ENCODE measurements around the gene FADD.
A peak's percentile ranks its signal among the peaks of the same experiment; 100 is the strongest.
"Not testable (repeated sequence)": the region's sequence is repeated elsewhere in the genome, so short reads cannot be mapped to it uniquely, and the experiment has no call there.

Gene FADD

DNA sequence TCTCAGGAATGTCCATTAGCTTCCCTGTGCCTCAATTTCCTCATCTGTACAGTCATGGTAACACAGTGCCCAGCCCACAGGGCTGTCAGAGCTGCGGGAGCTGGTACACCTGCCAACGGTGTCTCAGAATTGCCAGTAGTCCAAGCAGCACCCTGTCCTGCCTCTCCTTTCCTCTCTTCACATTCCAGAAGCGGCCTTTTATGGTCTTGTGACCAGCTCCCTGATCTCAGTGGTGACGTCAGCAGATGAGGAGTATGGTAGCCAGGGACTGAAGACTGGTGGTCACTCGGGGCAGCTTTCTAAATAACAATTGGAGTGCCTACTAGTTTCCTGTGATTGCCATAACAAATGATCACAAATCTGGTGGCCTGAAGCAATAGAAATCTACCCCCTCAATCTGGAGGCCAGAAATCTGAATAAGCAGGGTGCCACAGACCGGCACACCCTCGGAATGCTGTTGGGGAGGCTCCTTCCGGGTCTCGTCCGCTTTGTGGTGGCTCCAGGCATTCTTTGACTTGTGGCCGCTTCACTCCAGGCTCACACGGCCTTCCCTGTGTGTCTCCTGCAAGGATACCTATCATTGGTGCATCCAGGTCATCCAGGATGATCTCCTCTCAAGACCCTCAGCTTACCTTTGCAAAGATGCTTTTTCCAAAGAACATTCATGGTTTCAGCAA, 2.1 kb downstream of the FADD start:
- peak overlapping the region; percentile 99 for H3K4me3 ChIP-seq (ENCODE audit: low read depth, low read length)
- H3K27me3 ChIP-seq (ENCODE audit: insufficient read depth, low read length): no peaks in the 10 kb centered on the region
- H3K4me1 ChIP-seq (ENCODE audit: control insufficient read depth, insufficient read depth, low read length, unreplicated experiment): peaks cover 21% of the 10 kb centered on the region
- H3K79me2 ChIP-seq (ENCODE audit: control insufficient read depth, insufficient read depth, low read length, unreplicated experiment): peaks cover 52% of the 10 kb centered on the region
- peak overlapping the region; percentile 96 for H3K27ac ChIP-seq (ENCODE audit: low read depth, low read length)
- H2AFZ ChIP-seq (ENCODE audit: low read length, unreplicated experiment): no peak overlapping the region
- H3K36me3 ChIP-seq (ENCODE audit: insufficient read depth, low read length): peaks cover 17% of the 10 kb centered on the region

DNA sequence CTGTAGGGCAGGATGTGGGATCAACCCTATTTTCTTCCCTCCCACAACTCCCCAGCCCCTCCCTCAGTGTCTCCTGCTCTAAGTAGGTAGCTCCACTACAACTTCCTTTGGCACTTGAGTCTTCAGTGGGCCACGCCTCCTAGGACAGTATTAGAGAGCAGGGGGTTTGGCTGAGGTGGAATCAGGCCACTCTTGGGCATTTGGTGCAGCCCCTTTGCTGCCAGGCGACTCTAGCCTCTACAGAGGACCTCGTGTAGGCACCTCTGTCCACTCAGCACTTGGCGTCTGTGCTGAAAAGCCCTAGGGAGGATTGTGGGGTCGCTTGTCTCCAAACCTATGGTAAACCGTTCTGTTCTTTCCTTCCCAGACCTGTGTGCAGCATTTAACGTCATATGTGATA, 2.7 kb downstream of the FADD start:
- no peak overlapping the region; the same call in 1 of the 2 replicates for H3K27ac ChIP-seq (ENCODE audit: low read depth, low read length)
- peaks cover 26% of the 10 kb centered on the region for H3K4me1 ChIP-seq (ENCODE audit: control insufficient read depth, insufficient read depth, low read length, unreplicated experiment)
- no peak overlapping the region for H2AFZ ChIP-seq (ENCODE audit: low read length, unreplicated experiment)
- H3K79me2 ChIP-seq (ENCODE audit: control insufficient read depth, insufficient read depth, low read length, unreplicated experiment): peaks cover 52% of the 10 kb centered on the region
- no peaks in the 10 kb centered on the region for H3K27me3 ChIP-seq (ENCODE audit: insufficient read depth, low read length)
- H3K36me3 ChIP-seq (ENCODE audit: insufficient read depth, low read length): peaks cover 17% of the 10 kb centered on the region
- no peak overlapping the region for H3K4me3 ChIP-seq (ENCODE audit: low read depth, low read length)

DNA sequence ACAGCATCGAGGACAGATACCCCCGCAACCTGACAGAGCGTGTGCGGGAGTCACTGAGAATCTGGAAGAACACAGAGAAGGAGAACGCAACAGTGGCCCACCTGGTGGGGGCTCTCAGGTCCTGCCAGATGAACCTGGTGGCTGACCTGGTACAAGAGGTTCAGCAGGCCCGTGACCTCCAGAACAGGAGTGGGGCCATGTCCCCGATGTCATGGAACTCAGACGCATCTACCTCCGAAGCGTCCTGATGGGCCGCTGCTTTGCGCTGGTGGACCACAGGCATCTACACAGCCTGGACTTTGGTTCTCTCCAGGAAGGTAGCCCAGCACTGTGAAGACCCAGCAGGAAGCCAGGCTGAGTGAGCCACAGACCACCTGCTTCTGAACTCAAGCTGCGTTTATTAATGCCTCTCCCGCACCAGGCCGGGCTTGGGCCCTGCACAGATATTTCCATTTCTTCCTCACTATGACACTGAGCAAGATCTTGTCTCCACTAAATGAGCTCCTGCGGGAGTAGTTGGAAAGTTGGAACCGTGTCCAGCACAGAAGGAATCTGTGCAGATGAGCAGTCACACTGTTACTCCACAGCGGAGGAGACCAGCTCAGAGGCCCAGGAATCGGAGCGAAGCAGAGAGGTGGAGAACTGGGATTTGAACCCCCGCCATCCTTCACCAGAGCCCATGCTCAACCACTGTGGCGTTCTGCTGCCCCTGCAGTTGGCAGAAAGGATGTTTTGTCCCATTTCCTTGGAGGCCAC, 3.3 kb downstream of the FADD start:
- H3K4me1 ChIP-seq (ENCODE audit: control insufficient read depth, insufficient read depth, low read length, unreplicated experiment): peaks cover 26% of the 10 kb centered on the region
- peaks cover 52% of the 10 kb centered on the region for H3K79me2 ChIP-seq (ENCODE audit: control insufficient read depth, insufficient read depth, low read length, unreplicated experiment)
- no peaks in the 10 kb centered on the region for H3K27me3 ChIP-seq (ENCODE audit: insufficient read depth, low read length)
- no peak overlapping the region for H3K27ac ChIP-seq (ENCODE audit: low read depth, low read length)
- no peak overlapping the region for H3K4me3 ChIP-seq (ENCODE audit: low read depth, low read length)
- no peak overlapping the region for H2AFZ ChIP-seq (ENCODE audit: low read length, unreplicated experiment)
- H3K36me3 ChIP-seq (ENCODE audit: insufficient read depth, low read length): peaks cover 17% of the 10 kb centered on the region

DNA sequence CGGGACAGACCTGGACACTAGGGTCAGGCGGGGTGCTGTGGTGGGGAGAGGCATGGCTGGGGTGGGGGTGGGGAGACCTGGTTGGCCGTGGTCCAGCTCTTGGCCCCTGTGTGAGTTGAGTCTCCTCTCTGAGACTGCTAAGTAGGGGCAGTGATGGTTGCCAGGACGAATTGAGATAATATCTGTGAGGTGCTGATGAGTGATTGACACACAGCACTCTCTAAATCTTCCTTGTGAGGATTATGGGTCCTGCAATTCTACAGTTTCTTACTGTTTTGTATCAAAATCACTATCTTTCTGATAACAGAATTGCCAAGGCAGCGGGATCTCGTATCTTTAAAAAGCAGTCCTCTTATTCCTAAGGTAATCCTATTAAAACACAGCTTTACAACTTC, 3.9 kb downstream of the FADD start:
- no peak overlapping the region for H3K4me3 ChIP-seq (ENCODE audit: low read depth, low read length)
- peaks cover 17% of the 10 kb centered on the region for H3K36me3 ChIP-seq (ENCODE audit: insufficient read depth, low read length)
- H3K4me1 ChIP-seq (ENCODE audit: control insufficient read depth, insufficient read depth, low read length, unreplicated experiment): peaks cover 26% of the 10 kb centered on the region
- no peak overlapping the region for H3K27ac ChIP-seq (ENCODE audit: low read depth, low read length)
- H3K27me3 ChIP-seq (ENCODE audit: insufficient read depth, low read length): no peaks in the 10 kb centered on the region
- peaks cover 52% of the 10 kb centered on the region for H3K79me2 ChIP-seq (ENCODE audit: control insufficient read depth, insufficient read depth, low read length, unreplicated experiment)
- no peak overlapping the region for H2AFZ ChIP-seq (ENCODE audit: low read length, unreplicated experiment)

DNA sequence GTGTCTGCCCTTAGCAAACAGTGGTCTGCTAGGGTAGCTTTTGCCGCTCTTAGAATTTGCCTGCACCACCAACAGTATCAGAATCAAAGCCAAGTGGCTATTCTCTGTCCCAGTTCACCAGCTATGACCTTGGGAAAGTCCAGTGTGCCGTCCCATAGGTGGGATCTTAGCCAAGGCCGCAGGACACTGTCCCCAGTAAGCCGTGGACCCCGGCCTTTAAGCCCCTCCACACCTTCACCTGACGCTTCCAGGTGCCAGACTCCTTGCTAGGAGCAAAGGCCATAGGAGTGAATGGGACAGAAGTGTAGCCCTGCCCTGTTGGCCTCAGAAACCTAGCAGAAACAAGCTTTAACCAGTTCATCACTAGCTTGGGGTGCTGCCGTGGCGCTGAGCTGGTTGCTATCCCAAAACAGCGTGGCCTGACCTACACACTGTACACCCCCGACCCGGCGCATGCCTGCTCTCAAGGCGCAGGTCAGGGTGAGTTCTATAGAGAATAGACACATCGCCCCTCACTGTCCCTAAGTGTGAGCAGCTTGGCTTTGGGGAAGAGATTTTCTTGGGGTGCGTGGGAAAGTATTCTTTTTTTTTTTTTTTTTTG, 4.5 kb downstream of the FADD start:
- peaks cover 24% of the 10 kb centered on the region for H3K4me1 ChIP-seq (ENCODE audit: control insufficient read depth, insufficient read depth, low read length, unreplicated experiment)
- H3K4me3 ChIP-seq (ENCODE audit: low read depth, low read length): no peak overlapping the region
- H2AFZ ChIP-seq (ENCODE audit: low read length, unreplicated experiment): no peak overlapping the region
- peaks cover 52% of the 10 kb centered on the region for H3K79me2 ChIP-seq (ENCODE audit: control insufficient read depth, insufficient read depth, low read length, unreplicated experiment)
- H3K27ac ChIP-seq (ENCODE audit: low read depth, low read length): peak overlapping the region; percentile 37; the same call in 1 of the 2 replicates
- H3K27me3 ChIP-seq (ENCODE audit: insufficient read depth, low read length): no peaks in the 10 kb centered on the region
- H3K36me3 ChIP-seq (ENCODE audit: insufficient read depth, low read length): peaks cover 17% of the 10 kb centered on the region

DNA sequence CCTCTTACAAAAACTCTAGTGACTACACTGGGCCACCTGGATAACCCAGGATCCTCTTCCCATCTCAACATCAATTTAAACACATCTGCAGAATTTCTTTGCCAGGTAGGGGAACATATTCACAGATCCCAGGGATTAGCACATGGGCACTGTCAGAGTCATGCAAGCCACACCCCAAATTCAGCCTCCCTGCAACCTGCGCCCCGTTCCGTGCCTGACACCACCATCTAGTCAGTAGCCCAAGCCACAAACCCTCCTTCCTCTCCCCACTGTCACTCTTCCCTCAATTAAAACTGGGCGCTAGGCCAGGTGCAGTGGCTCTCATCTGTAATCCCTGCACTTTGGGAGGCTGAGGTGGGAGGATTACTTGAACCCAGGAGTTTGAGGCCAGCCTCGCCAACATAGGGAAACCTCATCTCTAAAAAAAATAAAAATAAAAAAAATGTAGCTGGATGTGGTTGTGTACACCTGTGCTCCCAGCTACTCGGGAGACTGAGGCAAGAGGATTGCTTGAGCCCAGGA, 6.4 kb downstream of the FADD start:
- H3K79me2 ChIP-seq (ENCODE audit: control insufficient read depth, insufficient read depth, low read length, unreplicated experiment): peaks cover 40% of the 10 kb centered on the region
- H3K27me3 ChIP-seq (ENCODE audit: insufficient read depth, low read length): no peaks in the 10 kb centered on the region
- H3K27ac ChIP-seq (ENCODE audit: low read depth, low read length): peak overlapping the region; percentile 93; the same call in 1 of the 2 replicates
- peaks cover 17% of the 10 kb centered on the region for H3K36me3 ChIP-seq (ENCODE audit: insufficient read depth, low read length)
- no peak overlapping the region for H2AFZ ChIP-seq (ENCODE audit: low read length, unreplicated experiment)
- no peak overlapping the region for H3K4me3 ChIP-seq (ENCODE audit: low read depth, low read length)
- peaks cover 20% of the 10 kb centered on the region for H3K4me1 ChIP-seq (ENCODE audit: control insufficient read depth, insufficient read depth, low read length, unreplicated experiment)

DNA sequence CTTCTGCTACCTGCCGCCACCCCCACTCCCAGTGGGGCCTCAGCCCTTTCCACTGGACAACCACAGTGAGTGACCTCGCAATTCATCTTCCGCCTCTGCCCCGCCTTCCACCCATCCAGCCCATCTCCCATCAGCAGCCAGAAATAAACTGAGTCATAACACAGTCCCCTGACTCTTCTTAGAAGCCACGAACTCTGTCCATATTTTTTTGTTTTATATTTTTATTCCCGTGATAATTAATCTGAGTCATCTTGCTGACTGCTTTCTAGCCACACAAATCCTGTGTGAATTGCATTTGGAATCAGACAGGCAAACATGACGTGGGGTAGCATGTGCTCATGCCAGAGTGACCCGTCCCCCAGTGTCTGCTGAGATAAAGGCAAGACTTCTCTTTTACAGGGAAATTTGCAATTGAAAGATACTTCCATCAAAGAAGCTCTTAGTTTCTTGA, 7.0 kb downstream of the FADD start:
- Histone ChIP-seq H3K27ac (ENCODE audit: low read depth, low read length) (peak overlapping the region; percentile 93), H3K4me3 (ENCODE audit: low read depth, low read length) (no peak overlapping the region), H3K27me3 (ENCODE audit: insufficient read depth, low read length) (no peaks in the 10 kb centered on the region), H3K36me3 (ENCODE audit: insufficient read depth, low read length) (peaks cover 12% of the 10 kb centered on the region), H3K4me1 (ENCODE audit: control insufficient read depth, insufficient read depth, low read length, unreplicated experiment) (peaks cover 14% of the 10 kb centered on the region), H2AFZ (ENCODE audit: low read length, unreplicated experiment) (no peak overlapping the region), H3K79me2 (ENCODE audit: control insufficient read depth, insufficient read depth, low read length, unreplicated experiment) (peaks cover 34% of the 10 kb centered on the region)

DNA sequence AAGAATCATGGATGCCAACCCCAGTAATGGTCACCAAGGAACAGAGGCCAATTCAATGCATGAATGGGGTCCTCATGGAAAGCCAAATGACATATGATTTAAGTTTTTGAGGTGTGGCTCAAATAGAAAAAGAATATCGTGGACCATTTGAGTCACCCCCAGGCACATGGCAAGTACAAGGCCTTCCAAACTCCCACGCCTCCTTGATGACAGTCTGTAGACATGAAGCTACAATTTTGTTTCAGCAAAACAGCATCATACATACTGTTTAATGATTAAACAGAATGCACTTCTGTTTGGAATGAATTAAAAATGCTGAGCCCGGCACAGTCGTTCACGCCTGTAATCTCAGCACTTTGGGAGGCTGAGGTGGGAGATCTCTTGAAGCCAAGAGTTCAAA, 7.4 kb downstream of the FADD start:
- no peak overlapping the region for H2AFZ ChIP-seq (ENCODE audit: low read length, unreplicated experiment)
- peaks cover 9% of the 10 kb centered on the region for H3K4me1 ChIP-seq (ENCODE audit: control insufficient read depth, insufficient read depth, low read length, unreplicated experiment)
- H3K36me3 ChIP-seq (ENCODE audit: insufficient read depth, low read length): peaks cover 11% of the 10 kb centered on the region
- peak overlapping the region; percentile 93 for H3K27ac ChIP-seq (ENCODE audit: low read depth, low read length)
- H3K27me3 ChIP-seq (ENCODE audit: insufficient read depth, low read length): no peaks in the 10 kb centered on the region
- no peak overlapping the region for H3K4me3 ChIP-seq (ENCODE audit: low read depth, low read length)
- peaks cover 29% of the 10 kb centered on the region for H3K79me2 ChIP-seq (ENCODE audit: control insufficient read depth, insufficient read depth, low read length, unreplicated experiment)

DNA sequence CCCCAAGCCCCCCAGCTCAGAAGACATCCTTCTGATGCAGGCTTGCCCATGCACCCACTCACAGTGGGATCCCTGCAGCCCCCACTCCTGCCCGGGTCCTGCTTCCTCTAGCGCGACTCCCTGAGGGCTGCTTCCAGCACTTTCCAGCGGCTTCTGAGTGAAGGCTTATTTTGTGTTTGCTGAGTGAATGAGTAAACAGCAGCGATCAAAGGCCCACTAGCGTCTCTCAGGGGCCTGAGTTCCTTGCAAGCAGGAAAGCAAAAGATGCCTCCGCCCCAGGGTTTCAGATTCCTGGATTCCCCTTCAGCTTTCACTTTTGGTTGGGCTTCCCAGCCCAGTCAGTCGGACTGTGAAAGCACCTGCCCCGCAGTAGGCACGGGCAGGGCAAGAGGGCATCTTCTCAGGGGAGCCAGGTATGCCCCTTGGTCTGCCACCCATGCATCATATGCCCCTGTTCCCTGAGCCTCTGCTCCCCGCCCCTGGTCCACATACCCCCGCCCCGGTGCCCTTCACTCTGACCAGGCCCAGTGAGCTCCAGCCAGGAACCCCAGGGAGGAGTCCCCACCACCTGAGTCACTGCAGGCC, 9.2 kb downstream of the FADD start:
- Histone ChIP-seq H3K4me3 (ENCODE audit: low read depth, low read length) (no peak overlapping the region), H3K79me2 (ENCODE audit: control insufficient read depth, insufficient read depth, low read length, unreplicated experiment) (peaks cover 12% of the 10 kb centered on the region)

DNA sequence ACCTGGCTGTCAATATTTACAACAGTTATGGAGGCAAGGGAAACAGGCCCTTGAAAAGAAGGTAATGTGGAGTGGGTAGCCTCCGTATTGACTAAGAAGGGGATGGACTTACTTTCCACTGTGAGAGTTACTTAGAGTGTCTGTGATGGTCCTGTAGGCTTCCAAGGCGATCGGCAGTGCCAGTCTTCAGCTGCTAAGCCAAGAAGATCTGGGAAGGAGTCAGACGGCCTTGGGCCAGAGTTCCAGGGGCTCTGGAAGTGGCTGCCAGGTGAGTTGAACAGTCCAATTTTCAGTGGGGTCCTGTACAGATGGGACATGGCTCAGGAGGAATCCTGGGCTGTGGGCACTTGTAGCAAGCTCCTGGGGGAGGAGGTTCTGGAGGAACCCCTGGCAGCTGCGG, 14.3 kb downstream of the FADD start:
- not testable (repeated sequence) for H3K4me1 ChIP-seq (ENCODE audit: control insufficient read depth, insufficient read depth, low read length, unreplicated experiment); H3K27me3 ChIP-seq (ENCODE audit: insufficient read depth, low read length); H3K79me2 ChIP-seq (ENCODE audit: control insufficient read depth, insufficient read depth, low read length, unreplicated experiment); H3K27ac ChIP-seq (ENCODE audit: low read depth, low read length); H3K36me3 ChIP-seq (ENCODE audit: insufficient read depth, low read length); H2AFZ ChIP-seq (ENCODE audit: low read length, unreplicated experiment); H3K4me3 ChIP-seq (ENCODE audit: low read depth, low read length)

More for the DNA sequence above, 9.2 kb downstream of the FADD start:
- peaks cover 6% of the 10 kb centered on the region for H3K4me1 ChIP-seq (ENCODE audit: control insufficient read depth, insufficient read depth, low read length, unreplicated experiment)
- no peak overlapping the region for H2AFZ ChIP-seq (ENCODE audit: low read length, unreplicated experiment)
- no peak overlapping the region for H3K27ac ChIP-seq (ENCODE audit: low read depth, low read length)
- no peaks in the 10 kb centered on the region for H3K27me3 ChIP-seq (ENCODE audit: insufficient read depth, low read length)
- H3K36me3 ChIP-seq (ENCODE audit: insufficient read depth, low read length): 0 out of 2 replicates have a peak, but pooled peaks cover under 1% of the 10 kb centered on the region

Data from ACC112 (cell line).